H9 (cell line): ENCODE data around the gene PBX1. TPM values are rescaled to one million over a fixed set of nuclear protein-coding genes. Genes with fewer than 3 reads are reported as not detected.

Experiments used
- DNase-seq: peaks from one replicate; pipeline ENCODE4 v3.0.0-alpha.2; 2017
- H2AFZ ChIP-seq: one replicate; pipeline ENCODE4 v1.6.1; 2013; ENCODE audit warnings: mild to moderate bottlenecking, low read length, control low read depth, moderate library complexity
- H2AK5ac ChIP-seq: 2 replicates; pipeline ENCODE4 v1.6.1; 2013; ENCODE audit warnings: low read length, control low read depth, mixed read lengths; ENCODE audit not compliant: insufficient read length
- H2BK120ac ChIP-seq: one replicate; pipeline ENCODE4 v1.6.1; 2013; ENCODE audit warnings: low read depth, mild to moderate bottlenecking, low read length, control low read depth, inconsistent platforms; ENCODE audit not compliant: poor library complexity, severe bottlenecking
- H2BK12ac ChIP-seq: 2 replicates; pipeline ENCODE4 v1.6.1; 2013; ENCODE audit warnings: low read length, control low read depth, mixed read lengths, low read depth; ENCODE audit not compliant: insufficient read length
- H2BK15ac ChIP-seq: 2 replicates; pipeline ENCODE4 v1.6.1; 2013; ENCODE audit warnings: low read depth, low read length, control low read depth
- H2BK20ac ChIP-seq: one replicate; pipeline ENCODE4 v1.6.1; 2013; ENCODE audit warnings: low read depth, mild to moderate bottlenecking, low read length, control low read depth, inconsistent platforms; ENCODE audit not compliant: poor library complexity, severe bottlenecking
- H2BK5ac ChIP-seq: 2 replicates; pipeline ENCODE4 v1.6.1; 2013; ENCODE audit warnings: low read length, control low read depth, mixed read lengths; ENCODE audit not compliant: insufficient read length
- H3K14ac ChIP-seq: 2 replicates; pipeline ENCODE4 v1.6.1; 2013; ENCODE audit warnings: low read length, control low read depth; ENCODE audit not compliant: insufficient read depth
- H3K18ac ChIP-seq: 2 replicates; pipeline ENCODE4 v1.6.1; 2013; ENCODE audit warnings: low read depth, mild to moderate bottlenecking, mixed read lengths, low read length, control low read depth; ENCODE audit not compliant: insufficient read length
- H3K23ac ChIP-seq: 2 replicates; pipeline ENCODE4 v1.6.1; 2013; ENCODE audit warnings: low read length, control low read depth, mixed read lengths, low read depth; ENCODE audit not compliant: insufficient read length
- H3K23me2 ChIP-seq: 2 replicates; pipeline ENCODE4 v1.6.1; 2013; ENCODE audit warnings: low read depth, mild to moderate bottlenecking, mixed read lengths, low read length, control low read depth; ENCODE audit not compliant: insufficient read length, poor library complexity, severe bottlenecking
- H3K27ac ChIP-seq: 2 replicates; pipeline ENCODE4 v1.5.1; 2013; ENCODE audit warnings: low read length, control low read depth, mixed read lengths, low read depth; ENCODE audit not compliant: insufficient read length
- H3K27me3 ChIP-seq: 2 replicates; pipeline ENCODE4 v1.6.1; 2013; ENCODE audit warnings: low read length, control low read depth, inconsistent platforms; ENCODE audit not compliant: insufficient read depth
- H3K4ac ChIP-seq: 2 replicates; pipeline ENCODE4 v1.6.1; 2013; ENCODE audit warnings: low read depth, mild to moderate bottlenecking, control low read depth, inconsistent platforms, low read length, moderate library complexity
- H3K4me1 ChIP-seq: 2 replicates; pipeline ENCODE4 v1.6.1; 2013; ENCODE audit warnings: low read length, control low read depth, inconsistent platforms; ENCODE audit not compliant: insufficient read depth
- H3K4me2 ChIP-seq: 2 replicates; pipeline ENCODE4 v1.6.1; 2013; ENCODE audit warnings: low read length, control low read depth, mixed read lengths; ENCODE audit not compliant: insufficient read length, insufficient read depth
- H3K56ac ChIP-seq: 2 replicates; pipeline ENCODE4 v1.6.1; 2013; ENCODE audit warnings: low read depth, mild to moderate bottlenecking, mixed read lengths, low read length, control low read depth; ENCODE audit not compliant: insufficient read length
- H3K79me1 ChIP-seq: 2 replicates; pipeline ENCODE4 v1.6.1; 2013; ENCODE audit warnings: low read depth, mild to moderate bottlenecking, moderate library complexity, low read length, control low read depth, inconsistent platforms; ENCODE audit not compliant: insufficient read depth, poor library complexity, severe bottlenecking
- H3K79me2 ChIP-seq: 2 replicates; pipeline ENCODE4 v1.6.1; 2013; ENCODE audit warnings: low read length, control low read depth, inconsistent platforms; ENCODE audit not compliant: insufficient read depth
- H3K9ac ChIP-seq: 2 replicates; pipeline ENCODE4 v1.6.1; 2013; ENCODE audit warnings: low read length, control low read depth, mixed read lengths; ENCODE audit not compliant: insufficient read length; ENCODE audit errors: extremely low read depth
- H3K9me3 ChIP-seq: one replicate; pipeline ENCODE4 v1.6.1; 2013; ENCODE audit warnings: low read depth, low read length, inconsistent platforms; ENCODE audit not compliant: control insufficient read depth
- H3T11ph ChIP-seq: one replicate; pipeline ENCODE4 v1.6.1; 2013; ENCODE audit warnings: mild to moderate bottlenecking, low read length, control low read depth, inconsistent platforms
- H4K20me1 ChIP-seq: one replicate; pipeline ENCODE4 v1.6.1; 2013; ENCODE audit not compliant: control insufficient read depth, insufficient read length, insufficient read depth
- H4K5ac ChIP-seq: 2 replicates; pipeline ENCODE4 v1.6.1; 2013; ENCODE audit warnings: low read depth, mild to moderate bottlenecking, mixed read lengths, low read length, control low read depth; ENCODE audit not compliant: insufficient read length
- H4K8ac ChIP-seq: replicated peaks from 2 replicates; pipeline ENCODE4 v1.6.1; 2013; ENCODE audit warnings: low read length, control low read depth, mixed read lengths, low read depth; ENCODE audit not compliant: insufficient read length
- H4K91ac ChIP-seq: 2 replicates; pipeline ENCODE4 v1.6.1; 2013; ENCODE audit warnings: low read depth, mild to moderate bottlenecking, moderate library complexity, mixed read lengths, low read length, control low read depth; ENCODE audit not compliant: insufficient read length
- H3K27ac Mint-ChIP-seq, 3 experiments: 2 replicates in 2 of 3; 3 replicates in 1 of 3; pipeline ENCODE4 v1.8.0; 2020 to 2021; ENCODE audit warnings: mixed read lengths in 3 of 3, mild to moderate bottlenecking in 1 of 3, moderate library complexity in 1 of 3
- H3K27me3 Mint-ChIP-seq: 2 replicates; pipeline ENCODE4 v1.8.0; 2021; ENCODE audit warnings: low read depth, mild to moderate bottlenecking, moderate library complexity, mixed read lengths
- H3K36me3 Mint-ChIP-seq, 3 experiments: 2 replicates in 2 of 3; 3 replicates in 1 of 3; pipeline ENCODE4 v1.8.0; 2020 to 2021; ENCODE audit warnings: low read depth in 3 of 3, mixed read lengths in 3 of 3; ENCODE audit not compliant: insufficient read depth in 1 of 3
- H3K4me1 Mint-ChIP-seq, 2 experiments: 2 replicates each; pipeline ENCODE4 v1.8.0; 2020; ENCODE audit warnings: mixed read lengths in 2 of 2
- H3K4me3 Mint-ChIP-seq, 2 experiments: 2 replicates in 1 of 2; 3 replicates in 1 of 2; pipeline ENCODE4 v1.8.0; 2020 to 2021; ENCODE audit warnings: mild to moderate bottlenecking in 2 of 2, mixed read lengths in 2 of 2, moderate library complexity in 1 of 2
- H3K9me3 Mint-ChIP-seq, 2 experiments: 2 replicates in 1 of 2; 3 replicates in 1 of 2; pipeline ENCODE4 v1.8.0; 2020; ENCODE audit warnings: mild to moderate bottlenecking in 2 of 2, mixed read lengths in 2 of 2, moderate library complexity in 1 of 2
- CTCF ChIP-seq: fragments of 200-600 bp; sonication (generic); conservative IDR thresholded peaks from 3 replicates; pipeline ENCODE4 v1.8.0; 2021; ENCODE audit warnings: antibody characterized with exemption, mild to moderate bottlenecking
- WGBS: extraction: QIAGEN DNeasy Blood & Tissue Kit; methylation state at CpG from one replicate; pipeline ENCODE4 v1.1.7; 2013; ENCODE audit warnings: missing lambda C conversion rate, low lambda C conversion rate, mixed read lengths; ENCODE audit not compliant: insufficient read length; ENCODE audit errors: extremely low coverage; 5-methylcytosine and 5-hydroxymethylcytosine counted together
- total RNA-seq: library from RNA; stranded (reverse); gene quantifications from 2 replicates; pipeline ENCODE4 v1.2.1, GENCODE V29; 2021

Gene PBX1
- total RNA-seq, 1 experiment from 2014 or later, result 142 TPM

- Histone ChIP-seq H3T11ph (no peak overlapping the region), H2AK5ac (no peak overlapping the region), H2BK120ac (no peak overlapping the region), H2BK20ac (no peak overlapping the region), H3K4me2 (no peak overlapping the region), H2BK5ac (no peak overlapping the region), H4K8ac (no peak overlapping the region), H2AFZ (no peak overlapping the region), H3K14ac (no peak overlapping the region), H4K5ac (no peak overlapping the region), H3K9ac (no peak overlapping the region), H3K27ac (no peak overlapping the region), H3K4ac (no peak overlapping the region), H3K56ac (no peak overlapping the region), H2BK15ac (no peak overlapping the region), H3K18ac (no peak overlapping the region), H3K79me2 (peaks cover 31% of the 10 kb centered on the region; the same call in 1 of the 2 replicates), H2BK12ac (no peak overlapping the region), H3K23me2 (no peaks in the 10 kb centered on the region), H3K23ac (no peak overlapping the region), H4K91ac (no peak overlapping the region), H4K20me1 (peaks cover 3% of the 10 kb centered on the region), H3K9me3 (no peaks in the 10 kb centered on the region), H3K79me1 (peaks cover 9% of the 10 kb centered on the region), H3K27me3 (no peaks in the 10 kb centered on the region), H3K4me1 (peaks cover 17% of the 10 kb centered on the region)
- TF ChIP-seq CTCF, result no peak
- Mint-ChIP-seq H3K9me3 (no peaks in the 10 kb centered on the region), H3K4me3 (no peak overlapping the region), H3K27ac (0 out of 7 replicates have a peak overlapping the region, but pooled peaks of 1 of the 3 experiments have one; percentile 55), H3K4me1 (peaks cover 72 to 84% of the 10 kb centered on the region in 2 experiments), H3K27me3 (no peaks in the 10 kb centered on the region), H3K36me3 (peaks cover 13 to 32% (median 18%) of the 10 kb centered on the region in 3 experiments)
- no CpG with 5 or more reads among the region's 1 CpG for WGBS
- DNase-seq, result no peak
Measured at GRCh38 chr1:164596172-164596571, 37.2 kb downstream of the PBX1 start.
